K562 (cell line): ENCODE data around the gene PCSK5. TPM values are rescaled to one million over a fixed set of nuclear protein-coding genes. Genes with fewer than 3 reads are reported as not detected.

Experiments
- ATAC-seq: fragments of 200-7000 bp; cut with Tn5 transposase; 3 replicates; pipeline ENCODE4 v1.9.1; 2020; ENCODE audit warnings: moderate library complexity
- BruUV-seq: library from RNA; stranded (reverse); fragments of 400-500 nt; replicated peaks from 2 replicates; lab custom pipeline; 2021; lab: Mats Ljungman, UMichigan
- CTCF ChIA-PET: fragments of 300-600 bp; formaldehyde crosslinking; extraction: SDS; loops from one replicate; lab custom pipeline; 2021; ENCODE audit warnings: low intra/inter-chr PET ratio; lab: Yijun Ruan, JAX
- POLR2A ChIA-PET: fragments of 300-600, 350-650 bp; sonication (Branson Sonifier 250); formaldehyde crosslinking; extraction: SDS; loops from one replicate; lab custom pipeline; 2021; ENCODE audit warnings: antibody characterized with exemption, inconsistent platforms; lab: Yijun Ruan, JAX
- DNase-seq, 4 experiments: peaks; one replicate each; pipeline versions ENCODE4 v3.0.0 to v3.0.0-alpha.2; 2011 to 2018; ENCODE audit warnings: low spot score in 3 of 4, mixed read lengths in 3 of 4; ENCODE audit errors: extremely low read depth in 1 of 4
- FAIRE-seq: peaks from 2 replicates; lab custom pipeline; 2011; peaks lifted over from hg19 to GRCh38; lab: Jason Lieb, UNC
- H2AFZ ChIP-seq: 2 replicates; pipeline ENCODE4 v1.6.0; 2011; ENCODE audit warnings: low read depth, low read length, control low read depth, inconsistent platforms
- H3K27ac ChIP-seq: fragments of 200-600 bp; 3 replicates; pipeline ENCODE4 v1.8.0; 2011; ENCODE audit warnings: low read depth, mild to moderate bottlenecking, control low read depth, inconsistent platforms, low read length, moderate library complexity, mixed read lengths; ENCODE audit errors: extremely low read depth
- H3K27me3 ChIP-seq, 2 experiments: fragments of 300-600 bp in 1 of 2; 2 replicates in 1 of 2; 3 replicates in 1 of 2; pipeline versions ENCODE4 v1.6.0 to v1.8.0; 2011; ENCODE audit warnings: inconsistent platforms in 2 of 2, low read length in 2 of 2, mild to moderate bottlenecking in 1 of 2, mixed read lengths in 1 of 2, moderate library complexity in 1 of 2; ENCODE audit not compliant: control insufficient read depth in 2 of 2, insufficient read depth in 2 of 2
- H3K36me3 ChIP-seq: fragments of 300-600 bp; 3 replicates; pipeline ENCODE4 v1.8.0; 2011; ENCODE audit warnings: mild to moderate bottlenecking, low read length, inconsistent platforms; ENCODE audit not compliant: control insufficient read depth, insufficient read depth
- H3K4me1 ChIP-seq, 2 experiments: fragments of 200-600 bp in 1 of 2; replicated peaks in 1 of 2; 2 replicates in 1 of 2; 3 replicates in 1 of 2; pipeline versions ENCODE4 v1.5.1 to v1.8.0; 2011; ENCODE audit warnings: inconsistent platforms in 2 of 2, low read length in 2 of 2, mild to moderate bottlenecking in 1 of 2, mixed read lengths in 1 of 2, moderate library complexity in 1 of 2; ENCODE audit not compliant: control insufficient read depth in 2 of 2, insufficient read depth in 2 of 2
- H3K4me2 ChIP-seq: 2 replicates; pipeline ENCODE4 v1.6.1; 2011; ENCODE audit warnings: low read length, control low read depth, inconsistent platforms, mixed read lengths; ENCODE audit not compliant: insufficient read depth
- H3K4me3 ChIP-seq: fragments of 200-600 bp; sonication (generic), shearing (Covaris generic); 2 replicates; pipeline ENCODE4 v1.5.1; 2016; ENCODE audit warnings: control low read depth, inconsistent platforms
- H3K79me2 ChIP-seq: fragments of 200-600 bp; 3 replicates; pipeline ENCODE4 v1.8.0; 2011; ENCODE audit warnings: low read length, inconsistent platforms; ENCODE audit not compliant: control insufficient read depth, insufficient read depth
- H3K9ac ChIP-seq, 2 experiments: 2 replicates each; pipeline versions ENCODE4 v1.6.0 to v1.6.1; 2011; ENCODE audit warnings: low read depth in 2 of 2, low read length in 2 of 2, control low read depth in 1 of 2, inconsistent platforms in 1 of 2, mild to moderate bottlenecking in 1 of 2, mixed read lengths in 1 of 2; ENCODE audit not compliant: insufficient read depth in 1 of 2
- H3K9me1 ChIP-seq: one replicate; pipeline ENCODE4 v1.6.0; 2011; ENCODE audit warnings: inconsistent platforms, mild to moderate bottlenecking, low read length, moderate library complexity; ENCODE audit not compliant: control insufficient read depth, insufficient read depth
- H3K9me3 ChIP-seq: replicated peaks from 2 replicates; pipeline ENCODE4 v1.5.1; 2011; ENCODE audit warnings: low read depth, low read length, inconsistent platforms; ENCODE audit not compliant: control insufficient read depth, insufficient read depth
- H4K20me1 ChIP-seq: replicated peaks from 2 replicates; pipeline ENCODE4 v1.6.1; 2011; ENCODE audit warnings: low read length, inconsistent platforms, mixed read lengths; ENCODE audit not compliant: control insufficient read depth, insufficient read depth
- CBFA2T3 ChIP-seq: fragments of 450-650 bp; IDR thresholded peaks from 2 replicates; pipeline ENCODE4 v1.6.1; 2017
- FUS ChIP-seq: fragments of 200-400 bp; formaldehyde crosslinking; optimal IDR thresholded peaks from 2 replicates; pipeline ENCODE3; 2017; ENCODE audit warnings: low read depth, low read length
- MED1 ChIP-seq: sonication (generic); formaldehyde crosslinking; IDR thresholded peaks from 2 replicates; pipeline ENCODE4 v1.8.1; 2023; ENCODE audit warnings: missing genetic modification reagents, borderline replicate concordance
- SRSF1 ChIP-seq: fragments of 200-400 bp; formaldehyde crosslinking; IDR thresholded peaks from 2 replicates; pipeline ENCODE4 v1.6.1; 2017; ENCODE audit warnings: mild to moderate bottlenecking, low read depth, low read length, moderate library complexity
- ZNF124 ChIP-seq: sonication (generic); formaldehyde crosslinking; IDR thresholded peaks from 2 replicates; pipeline ENCODE4 v1.8.1; 2022; ENCODE audit warnings: missing genetic modification reagents
- WGBS: fragments of 100-300 bp; shearing (Covaris generic); methylation state at CpG from one replicate; pipeline ENCODE4 v1.1.6; 2016; ENCODE audit warnings: low coverage, mixed read lengths; ENCODE audit not compliant: insufficient coverage; ENCODE audit errors: missing lambda C conversion rate; 5-methylcytosine and 5-hydroxymethylcytosine counted together
- in situ Hi-C: fragments of 300-500 bp; cut with MboI; formaldehyde crosslinking; loops from 4 replicates; pipeline ENCODE4 v1.15.0; 2018; ENCODE audit warnings: inconsistent platforms, mixed read lengths
- intact Hi-C: fragments of 100-400 bp; cut with micrococcal nuclease; formaldehyde crosslinking; loops from 2 replicates; pipeline ENCODE4 v1.14.2; 2022
- polyA plus RNA-seq, 8 experiments: library from polyadenylated mRNA; depleted of rRNA in 4 of 8; stranded (reverse) in 5 of 8; unstranded in 3 of 8; fragments of >200 nt; fragmentation: Nextera tagmentation in 2 of 8; fragmentation: Illumina TruSeq in 1 of 8; extraction: Ambion mirVana in 2 of 8; extraction: Trizol in 1 of 8; gene quantifications; 2 replicates each; pipeline versions ENCODE4 v1.2.1 to v1.2.3, GENCODE V29; 2011 to 2014; ENCODE audit warnings: inconsistent platforms in 1 of 8, missing spikeins in 1 of 8
- total RNA-seq, 7 experiments: library from RNA; depleted of rRNA in 6 of 7; stranded (reverse); fragments of >200 nt in 6 of 7; fragmentation: Illumina TruSeq in 2 of 7; extraction: Trizol in 2 of 7; gene quantifications; 2 replicates each; pipeline versions ENCODE4 v1.2.1 to v1.2.3, GENCODE V29; 2011 to 2021; ENCODE audit warnings: low replicate concordance in 1 of 7
- TF ChIP-seq, protein P1 (sequence below): fragments of 250-450 bp; sonication (Bioruptor Pico); IDR thresholded peaks from 2 replicates; pipeline ENCODE4 v1.4.0; 2020; ENCODE audit warnings: mild to moderate bottlenecking
- TF ChIP-seq, protein P2 (sequence below): fragments of 450-650 bp; formaldehyde crosslinking; conservative IDR thresholded peaks from 2 replicates; pipeline ENCODE4 v1.4.0; 2022; ENCODE audit warnings: mild to moderate bottlenecking, missing genetic modification characterization

Gene PCSK5
- total and polyA plus RNA-seq, 9 of the 15 experiments (the other 6 are each of a cell fraction or from before 2014, with no cell fraction given), result not detected

DNA sequence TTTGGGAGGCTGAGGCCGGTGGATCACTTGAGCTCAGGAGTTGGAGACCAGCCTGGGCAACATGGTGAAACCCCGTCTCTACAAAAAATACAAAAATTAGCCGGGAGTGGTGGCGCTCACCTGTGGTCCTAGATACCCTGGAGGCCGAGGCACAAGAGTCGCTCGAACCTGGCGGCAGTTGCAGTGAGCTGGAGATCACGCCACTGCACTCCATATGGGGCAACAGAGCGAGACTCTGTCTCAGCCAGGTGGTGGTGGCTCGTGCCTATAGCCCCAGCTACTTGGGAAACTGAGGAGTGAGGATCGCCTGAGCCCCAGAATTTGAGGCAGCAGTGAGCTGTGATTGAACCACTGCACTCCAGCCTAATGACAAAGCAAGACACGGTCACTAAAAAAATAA lies 506.1 kb downstream of the PCSK5 start (continued):
- TF ChIP-seq, protein P1, sequence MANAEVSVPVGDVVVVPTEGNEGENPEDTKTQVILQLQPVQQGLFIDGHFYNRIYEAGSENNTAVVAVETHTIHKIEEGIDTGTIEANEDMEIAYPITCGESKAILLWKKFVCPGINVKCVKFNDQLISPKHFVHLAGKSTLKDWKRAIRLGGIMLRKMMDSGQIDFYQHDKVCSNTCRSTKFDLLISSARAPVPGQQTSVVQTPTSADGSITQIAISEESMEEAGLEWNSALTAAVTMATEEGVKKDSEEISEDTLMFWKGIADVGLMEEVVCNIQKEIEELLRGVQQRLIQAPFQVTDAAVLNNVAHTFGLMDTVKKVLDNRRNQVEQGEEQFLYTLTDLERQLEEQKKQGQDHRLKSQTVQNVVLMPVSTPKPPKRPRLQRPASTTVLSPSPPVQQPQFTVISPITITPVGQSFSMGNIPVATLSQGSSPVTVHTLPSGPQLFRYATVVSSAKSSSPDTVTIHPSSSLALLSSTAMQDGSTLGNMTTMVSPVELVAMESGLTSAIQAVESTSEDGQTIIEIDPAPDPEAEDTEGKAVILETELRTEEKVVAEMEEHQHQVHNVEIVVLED, result no peak
- TF ChIP-seq CBFA2T3 (no peak), FUS (no peak), ZNF124 (CRISPR knock-in tag) (no peak)

- 0% methylated on average over 1 of the region's 1 CpG for WGBS
- no peak for DNase-seq
- no TSS peak for BruUV-seq
- peaks cover 0 to 5% of the 10 kb centered on the region in 2 experiments; a peak in 2 of 5 replicates for H3K4me1 ChIP-seq
- in situ Hi-C loops (no loop called here), intact Hi-C loops (loop anchor here (5.0 to 10.0 kb wide), 2 partner anchors 55 to 297 kb away; partner anchors contain the start of gene GCNT1)
- no peak for ATAC-seq
- no peak for FAIRE-seq
- no peaks in the 10 kb centered on the region for H3K9me3 ChIP-seq
- TF ChIP-seq MED1 (CRISPR knock-in tag) (no peak), SRSF1 (no peak)
- TF ChIP-seq, protein P2, sequence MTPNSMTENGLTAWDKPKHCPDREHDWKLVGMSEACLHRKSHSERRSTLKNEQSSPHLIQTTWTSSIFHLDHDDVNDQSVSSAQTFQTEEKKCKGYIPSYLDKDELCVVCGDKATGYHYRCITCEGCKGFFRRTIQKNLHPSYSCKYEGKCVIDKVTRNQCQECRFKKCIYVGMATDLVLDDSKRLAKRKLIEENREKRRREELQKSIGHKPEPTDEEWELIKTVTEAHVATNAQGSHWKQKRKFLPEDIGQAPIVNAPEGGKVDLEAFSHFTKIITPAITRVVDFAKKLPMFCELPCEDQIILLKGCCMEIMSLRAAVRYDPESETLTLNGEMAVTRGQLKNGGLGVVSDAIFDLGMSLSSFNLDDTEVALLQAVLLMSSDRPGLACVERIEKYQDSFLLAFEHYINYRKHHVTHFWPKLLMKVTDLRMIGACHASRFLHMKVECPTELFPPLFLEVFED, result no peak
- H3K4me2 ChIP-seq, result no peak overlapping the region
- H2AFZ ChIP-seq, result no peak overlapping the region
- H3K4me3 ChIP-seq, result no peak overlapping the region
- no peaks in the 10 kb centered on the region for H3K9me1 ChIP-seq
- H3K27me3 ChIP-seq, result no peaks in the 10 kb centered on the region
- H3K27ac ChIP-seq, result no peak overlapping the region
- H3K9ac ChIP-seq, result no peak overlapping the region
- H3K79me2 ChIP-seq, result no peaks in the 10 kb centered on the region
- no peaks in the 10 kb centered on the region for H3K36me3 ChIP-seq
- POLR2A ChIA-PET, result interaction anchor here (0.6 kb wide), 1 partner anchor 1186 kb away, joined by 3 read pairs; no protein-coding TSS in a partner anchor
- no peaks in the 10 kb centered on the region for H4K20me1 ChIP-seq
- CTCF ChIA-PET, result no interaction called here
Observed at GRCh38 chr9:76399856-76400255, 509.4 kb downstream of the PCSK5 start.
